NCI-H1417 (cell line): ENCODE data around the gene PPP2R5B.

Experiments
- DNase-seq, 3 experiments: peaks; one replicate each; lab custom pipeline; 2025; lab: John Stamatoyannopoulos, UW

Gene PPP2R5B

DNA sequence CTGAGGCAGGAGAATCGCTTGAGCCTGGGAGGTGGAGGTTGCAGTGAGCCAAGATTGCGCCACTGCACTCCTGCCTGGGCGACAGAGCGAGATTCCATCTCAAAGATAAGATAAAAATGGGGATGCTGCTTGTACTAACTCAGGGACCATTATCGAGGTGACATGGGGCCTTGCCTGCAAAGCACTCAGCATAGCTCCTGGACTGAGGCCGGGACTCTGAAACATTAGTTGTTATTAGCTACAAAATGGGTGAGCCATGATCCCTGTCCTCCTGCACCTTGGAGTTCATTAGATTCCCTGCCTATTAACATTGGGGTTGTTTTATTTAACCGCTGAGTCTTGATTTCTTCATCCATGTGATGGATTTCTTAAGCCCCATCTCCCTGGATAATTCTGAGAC, 5.1 kb downstream of the PPP2R5B start:
- no peak for DNase-seq

DNA sequence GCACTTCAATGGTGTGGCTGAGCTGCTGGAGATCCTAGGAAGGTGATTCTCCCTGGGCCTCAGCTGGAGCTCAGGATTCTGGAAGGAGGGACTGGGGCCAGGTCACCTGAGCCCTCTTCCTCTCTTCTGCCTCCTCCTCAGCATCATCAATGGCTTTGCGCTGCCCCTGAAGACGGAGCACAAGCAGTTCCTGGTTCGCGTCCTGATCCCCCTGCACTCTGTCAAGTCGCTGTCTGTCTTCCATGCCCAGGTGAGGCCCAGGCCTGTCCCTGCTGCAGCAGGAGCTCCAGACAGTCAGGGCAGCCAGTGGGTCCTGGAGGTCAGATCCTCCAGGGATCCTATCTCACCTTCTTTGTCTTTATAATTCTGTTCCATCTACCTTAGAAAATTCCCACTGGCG, 5.9 kb downstream of the PPP2R5B start:
- no peak for DNase-seq

DNA sequence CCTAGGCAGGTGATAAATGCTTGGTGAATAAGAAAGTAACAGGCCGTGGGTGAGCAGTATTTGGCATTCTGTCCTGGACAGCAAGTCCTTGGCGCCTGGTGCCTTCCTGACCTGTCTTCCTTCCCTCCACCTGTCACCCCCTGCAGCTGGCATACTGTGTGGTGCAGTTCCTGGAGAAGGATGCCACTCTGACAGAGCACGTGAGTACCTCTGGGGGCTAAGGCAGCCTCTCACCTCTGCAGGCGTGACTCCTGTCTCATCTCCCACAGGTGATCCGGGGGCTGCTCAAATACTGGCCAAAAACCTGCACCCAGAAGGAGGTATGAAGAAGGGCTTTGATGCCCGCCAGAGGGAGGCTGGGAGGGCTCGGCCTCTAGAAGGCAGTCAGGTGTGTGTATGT, 6.8 kb downstream of the PPP2R5B start:
- DNase-seq = no peak

DNA sequence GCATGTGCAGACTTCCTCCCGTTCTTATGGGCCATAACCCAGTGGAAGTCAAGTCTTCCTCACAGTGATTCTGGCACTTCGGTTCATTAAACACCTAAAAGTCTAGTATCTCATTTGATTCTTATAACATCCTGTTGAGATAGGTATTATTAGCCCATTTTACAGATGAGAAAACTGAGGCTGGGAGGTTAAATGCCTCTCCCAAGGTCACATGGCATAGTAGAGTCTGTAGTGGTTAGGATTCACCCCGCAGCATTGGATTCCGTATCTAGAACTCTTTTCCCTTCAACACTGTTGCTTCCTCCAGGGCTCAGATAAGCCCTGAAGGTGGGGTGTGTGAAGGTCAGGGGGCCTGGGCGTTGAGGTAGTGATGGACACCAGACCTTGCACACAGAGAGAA, 7.8 kb downstream of the PPP2R5B start:
- DNase-seq = no peak

DNA sequence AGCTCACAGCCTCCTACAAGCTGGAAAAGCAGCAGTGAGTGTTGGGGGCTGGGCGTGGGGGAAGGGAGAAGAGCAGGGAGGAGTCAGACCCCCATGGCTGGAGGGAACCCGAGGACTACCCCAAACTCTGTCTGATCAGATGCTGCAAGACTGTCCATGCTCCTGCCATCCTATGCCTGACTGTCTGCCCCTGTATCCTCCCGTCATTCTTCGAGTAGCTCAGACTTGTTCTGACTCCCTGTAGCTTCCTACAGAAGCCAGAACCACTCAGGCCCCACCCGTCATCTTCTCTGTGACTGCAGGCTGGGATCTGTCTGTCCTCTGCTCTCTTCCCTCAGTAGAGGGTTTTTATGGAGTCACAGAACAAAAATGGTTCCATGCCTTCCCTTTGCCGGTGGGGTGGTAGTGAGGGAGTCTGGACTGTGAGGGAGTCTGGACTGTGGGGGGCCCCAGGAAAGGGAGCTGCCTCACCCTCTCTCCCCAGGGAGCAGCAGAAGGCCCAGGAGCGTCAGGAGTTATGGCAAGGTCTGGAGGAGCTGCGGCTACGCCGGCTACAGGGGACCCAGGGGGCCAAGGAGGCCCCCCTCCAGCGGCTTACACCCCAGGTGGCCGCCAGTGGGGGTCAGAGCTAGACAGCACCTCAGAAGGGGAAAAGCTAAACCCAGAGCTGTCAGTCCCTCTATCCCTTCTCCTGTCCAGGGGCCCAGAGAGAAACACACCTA, 8.9 kb downstream of the PPP2R5B start:
- no peak for DNase-seq

DNA sequence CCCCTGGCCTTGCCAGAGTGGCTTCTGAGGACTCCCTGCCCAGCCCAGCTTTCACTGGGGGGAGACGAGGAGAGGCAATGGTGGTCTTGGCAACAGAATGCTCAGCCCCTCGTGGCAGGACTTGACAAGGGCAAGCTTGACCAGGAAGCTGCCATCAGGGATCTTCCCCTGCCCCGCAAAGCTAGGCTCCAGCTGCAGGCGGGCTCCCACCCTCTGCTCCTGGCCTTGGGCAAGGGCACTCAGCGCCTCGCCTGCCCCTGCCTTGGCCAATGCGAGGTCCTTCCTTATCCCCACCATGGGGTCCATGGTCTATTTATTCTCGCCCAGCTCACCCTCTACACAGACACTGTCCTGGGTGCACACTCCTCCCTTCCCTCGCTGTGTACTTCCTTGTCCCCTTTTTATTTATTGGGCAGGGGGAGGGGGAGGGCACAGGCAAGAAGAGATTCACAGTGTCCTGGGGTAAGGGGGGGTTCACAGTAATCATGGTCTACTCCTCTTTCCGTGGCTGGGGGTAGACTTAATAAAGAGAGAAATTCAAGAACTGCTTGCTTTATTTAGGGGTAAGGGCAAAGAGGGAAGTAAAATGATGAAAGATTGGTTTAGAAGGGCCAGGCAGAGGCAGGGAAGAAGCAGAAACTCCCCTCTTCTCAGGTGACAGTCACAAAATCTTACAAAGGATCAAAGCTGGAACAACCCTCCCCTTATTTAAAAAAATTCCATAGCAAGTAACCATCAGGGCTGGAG, 9.6 kb downstream of the PPP2R5B start:
- DNase-seq = no peak

DNA sequence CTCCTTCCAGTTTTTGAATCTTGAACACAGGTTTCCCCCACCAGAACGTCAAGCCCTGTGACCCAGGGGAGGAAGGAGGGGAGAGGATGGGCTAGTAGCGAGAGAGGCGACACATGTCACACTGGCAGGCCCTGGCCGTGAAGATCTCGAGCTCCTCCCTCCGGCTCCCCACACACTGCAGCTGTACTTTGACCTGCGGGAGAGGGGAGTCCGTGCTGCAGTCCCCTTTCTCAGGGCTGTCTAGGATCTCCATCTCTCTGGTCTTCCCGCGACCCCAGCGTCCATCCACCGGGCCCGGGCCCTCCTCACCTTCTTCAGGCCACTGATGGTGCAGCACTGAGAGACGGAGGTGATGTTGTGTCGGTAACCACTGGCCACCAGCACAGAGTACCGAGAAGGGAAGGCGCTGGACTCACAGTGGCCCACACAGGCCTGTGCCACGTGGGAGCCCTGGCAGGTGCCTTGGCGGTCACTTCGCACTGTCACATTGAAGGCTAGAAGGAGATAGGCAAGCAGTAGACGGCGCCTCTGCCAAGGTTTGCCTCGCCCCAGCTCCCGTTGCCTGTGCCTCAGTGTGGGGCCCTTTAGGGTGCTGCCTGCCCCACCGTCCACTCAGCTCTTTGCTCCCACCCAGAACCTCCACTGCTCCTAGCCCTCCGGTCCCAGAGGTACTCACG, 10.3 kb downstream of the PPP2R5B start:
- DNase-seq = no peak

DNA sequence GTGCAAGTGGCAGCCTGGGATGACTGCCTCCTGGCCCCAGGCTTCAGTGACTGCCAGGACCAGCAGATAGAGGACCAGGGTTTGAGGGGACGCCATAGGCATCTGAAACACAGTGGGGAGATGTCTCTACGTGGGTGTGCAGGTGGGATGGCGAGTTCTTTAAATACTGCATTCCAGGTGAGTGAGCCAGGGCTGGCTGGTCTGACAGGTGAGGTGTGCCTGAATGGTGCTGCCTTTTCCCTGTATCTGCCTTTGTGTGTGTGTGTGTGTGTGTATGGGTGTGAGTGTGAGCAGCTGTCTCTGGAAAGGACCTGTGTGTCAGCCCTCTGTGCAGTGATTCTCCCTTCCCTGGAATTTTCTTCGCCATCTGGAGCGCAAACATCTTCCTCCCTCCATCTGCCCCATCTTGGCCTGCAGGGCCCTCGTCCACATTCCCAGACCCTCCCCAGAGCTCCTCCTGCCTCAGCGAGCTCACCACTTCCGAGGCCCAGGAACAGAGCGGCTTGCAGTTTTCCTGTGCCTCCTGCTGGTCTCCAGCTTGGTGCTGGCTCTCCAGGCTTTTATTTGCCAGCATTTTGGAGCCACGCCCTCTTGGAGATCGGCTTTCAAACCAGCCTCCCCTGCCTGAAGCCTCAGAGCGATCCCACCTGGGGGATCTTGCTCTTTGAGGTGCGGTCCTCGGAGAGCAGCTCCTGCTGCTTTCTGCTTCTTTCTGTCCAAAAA, 11.0 kb downstream of the PPP2R5B start, which contains the start of gene GPHA2:
Gene GPHA2, minus strand, starts transcription at position 535 of the 723 bp plus-strand sequence. Its CDS starts 433 bp downstream, at position 102.
- DNase-seq = peak in 1 of 3 experiments; percentile 75

DNA sequence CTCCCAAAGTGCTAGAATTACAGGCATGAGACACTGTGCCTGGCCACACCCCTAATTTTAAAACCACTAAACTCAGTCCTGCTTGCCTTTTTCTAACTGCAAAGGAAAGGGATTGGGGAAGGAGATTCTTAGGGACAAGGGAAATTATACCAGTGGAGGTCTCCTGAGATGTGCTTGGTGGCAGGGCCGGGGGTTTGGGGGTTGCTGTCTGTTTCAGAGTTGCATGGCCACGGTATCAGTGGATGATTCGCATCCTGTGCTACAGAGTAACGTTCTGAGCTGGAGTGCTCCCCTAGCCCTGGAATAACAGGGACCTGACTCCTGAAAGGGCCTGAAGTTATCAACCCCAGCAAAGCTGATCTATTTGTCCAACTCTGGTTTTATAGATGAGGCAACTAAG, 12.1 kb downstream of the PPP2R5B start:
- no peak for DNase-seq

DNA sequence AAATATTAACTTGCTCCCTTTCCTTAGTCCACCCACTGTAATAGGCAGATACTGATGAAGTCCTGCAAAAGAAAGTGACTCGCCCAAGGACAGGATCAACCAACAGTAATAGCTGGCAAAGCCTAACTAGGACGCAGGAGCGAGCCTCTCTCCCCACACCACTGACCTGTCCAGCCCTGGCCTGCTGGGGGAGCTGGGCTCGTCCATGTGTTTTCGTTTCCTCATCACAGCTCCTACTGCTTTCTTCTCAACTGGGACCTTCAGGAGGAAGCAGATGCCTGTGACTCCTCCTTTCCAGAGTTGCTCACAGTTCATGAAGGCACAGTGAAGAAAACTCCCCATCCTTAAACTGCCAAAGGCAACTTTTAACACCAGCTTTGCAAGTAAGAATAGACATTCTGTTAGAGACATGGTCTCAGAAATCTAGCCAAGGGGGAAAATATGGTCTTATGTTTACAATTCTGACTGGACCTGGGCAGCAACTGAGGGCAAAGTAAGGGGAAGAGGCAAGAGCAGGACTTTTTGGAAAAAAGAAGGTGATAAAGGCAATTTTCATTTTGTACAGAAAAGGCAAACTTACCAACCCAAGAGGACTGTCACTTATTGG, 22.8 kb downstream of the PPP2R5B start:
- DNase-seq = no peak

DNA sequence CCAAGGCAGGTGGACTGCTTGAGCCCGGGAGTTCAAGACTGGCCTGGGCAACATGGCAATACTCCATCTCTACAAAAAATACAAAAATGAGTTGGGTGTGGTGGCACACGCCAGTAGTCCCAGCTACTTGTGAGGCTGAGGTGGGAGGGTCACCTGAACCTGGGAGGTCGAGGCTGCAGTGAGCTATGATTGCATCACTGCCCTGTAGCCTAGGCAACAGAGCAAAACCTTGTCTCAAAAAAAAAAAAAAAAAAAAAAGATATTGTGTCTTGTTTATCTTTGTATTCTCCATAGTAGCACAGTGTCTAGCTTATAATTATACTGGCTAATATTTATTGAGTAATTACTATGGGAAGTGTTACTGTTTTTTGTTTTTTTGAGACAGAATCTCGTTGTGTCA, 27.0 kb downstream of the PPP2R5B start:
- DNase-seq = peak in 1 of 3 experiments; percentile 35

DNA sequence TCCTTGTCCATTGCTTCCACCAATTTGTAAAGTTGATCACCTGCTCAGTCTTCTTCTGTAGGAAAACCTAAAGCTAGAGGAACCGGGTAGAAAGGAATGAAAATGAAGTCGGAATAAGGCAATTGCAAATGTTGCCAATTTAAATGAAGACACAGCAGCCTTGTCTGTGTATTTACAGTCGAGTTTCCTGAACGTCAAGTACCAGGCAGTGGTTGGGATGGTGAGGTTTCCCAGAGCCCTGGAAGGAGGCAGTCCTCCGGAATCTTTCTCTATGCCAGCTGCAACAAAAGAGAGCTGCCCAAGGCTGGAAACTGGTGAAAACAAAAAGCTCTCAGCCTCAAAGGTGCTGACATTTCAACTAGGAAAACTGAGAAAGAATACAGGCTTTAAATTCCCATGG, 29.7 kb downstream of the PPP2R5B start:
- DNase-seq = no peak

DNA sequence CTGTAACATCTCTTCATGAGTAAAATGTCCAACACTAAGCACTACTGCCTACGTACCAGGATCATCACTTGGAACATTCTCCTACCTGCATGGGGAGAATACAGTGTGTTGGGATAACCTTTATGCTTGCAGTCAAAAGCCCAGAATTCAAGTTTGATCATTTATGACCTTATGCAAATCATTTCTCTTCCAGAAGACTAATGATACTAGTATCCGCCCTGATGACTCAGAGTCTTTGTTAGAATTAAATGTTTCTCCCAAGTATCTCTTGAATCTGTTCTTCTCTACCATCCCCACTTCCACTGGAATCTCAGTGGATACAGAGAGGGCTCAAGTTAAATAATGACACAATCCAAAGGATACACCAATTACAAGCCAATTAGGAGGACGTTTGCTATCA, 35.0 kb downstream of the PPP2R5B start:
- DNase-seq = no peak

DNA sequence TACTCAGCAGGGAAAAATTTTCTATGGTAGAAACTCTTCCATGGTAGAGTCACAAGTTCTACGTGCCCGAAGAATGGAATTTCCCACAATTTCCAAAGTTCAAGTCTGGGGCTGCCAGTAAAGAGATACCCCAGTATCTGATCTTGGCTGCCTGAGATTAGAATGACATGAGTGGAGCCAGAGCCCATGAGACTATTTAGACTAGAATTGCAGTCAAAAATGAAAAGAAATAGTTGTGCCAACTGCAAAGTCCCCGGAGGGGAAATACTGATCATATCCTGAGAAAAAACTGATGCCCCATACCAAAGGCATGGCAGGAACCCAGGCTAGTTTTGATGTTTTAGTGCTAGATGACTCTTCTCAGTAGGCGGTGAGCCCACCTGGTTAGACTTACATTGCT, 36.2 kb downstream of the PPP2R5B start:
- no peak for DNase-seq

DNA sequence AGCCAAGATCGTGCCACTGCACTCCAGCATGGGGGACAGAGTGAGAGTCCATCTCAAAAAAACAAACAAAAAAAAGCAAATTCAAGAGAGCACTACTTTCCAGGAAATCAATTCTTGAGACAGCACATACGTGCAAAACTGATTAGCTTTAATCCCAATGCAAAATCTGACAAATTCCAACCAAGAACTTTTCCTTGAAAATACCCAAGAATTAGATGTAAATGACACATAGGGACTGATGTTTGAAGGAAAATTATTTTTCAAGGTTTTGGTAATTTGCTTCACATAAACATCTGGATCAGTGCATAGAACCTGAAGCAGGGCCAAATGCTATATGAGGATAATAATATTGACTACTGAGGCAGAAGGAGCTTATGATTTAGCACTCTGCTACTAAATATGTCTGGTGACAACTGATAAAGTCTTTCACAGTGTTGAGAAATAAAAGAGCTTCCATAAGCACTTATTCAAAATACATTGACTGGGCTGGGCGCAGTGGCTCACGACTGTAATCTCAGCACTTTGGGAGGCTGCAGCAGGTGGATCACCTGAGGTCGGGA, 38.7 kb downstream of the PPP2R5B start:
- DNase-seq = no peak

DNA sequence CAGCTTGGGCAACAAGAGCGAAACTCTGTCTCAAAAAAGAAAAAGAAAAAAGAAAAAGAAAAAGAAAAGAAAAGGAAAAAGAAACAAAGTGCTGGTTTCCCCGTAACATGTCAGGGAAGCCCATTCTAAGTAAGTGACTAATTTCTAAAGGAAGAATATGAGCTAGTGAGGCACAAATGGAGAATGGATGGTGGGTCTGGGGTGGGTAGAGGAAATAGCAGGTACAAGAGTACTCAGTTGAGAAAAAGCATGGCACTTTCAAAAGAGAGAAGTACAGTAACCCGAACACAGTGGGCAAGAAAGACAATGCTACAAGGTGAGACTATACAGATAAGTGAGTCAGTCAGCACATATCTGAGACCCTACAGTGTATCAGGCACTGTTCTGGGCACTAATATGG, 42.9 kb downstream of the PPP2R5B start:
- no peak for DNase-seq

DNA sequence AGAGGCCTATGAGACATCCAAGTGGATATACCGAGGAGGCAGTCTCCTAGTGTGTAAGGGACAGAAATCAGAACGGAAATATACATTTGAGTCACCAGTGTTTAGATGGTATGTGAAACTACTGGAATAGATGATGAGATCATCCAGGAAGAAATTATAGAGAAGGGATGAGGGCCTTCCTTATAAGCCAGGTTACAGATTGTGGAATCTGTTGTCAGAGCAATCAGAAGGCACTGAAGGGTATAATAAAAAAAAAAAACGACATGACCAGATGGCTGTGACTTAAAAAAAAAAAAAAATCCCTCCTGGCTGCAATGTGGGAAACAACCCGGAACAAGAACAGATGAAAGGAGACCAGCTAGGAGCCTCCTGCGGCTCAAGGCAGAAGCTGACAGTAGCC, 44.7 kb downstream of the PPP2R5B start:
- no peak for DNase-seq

DNA sequence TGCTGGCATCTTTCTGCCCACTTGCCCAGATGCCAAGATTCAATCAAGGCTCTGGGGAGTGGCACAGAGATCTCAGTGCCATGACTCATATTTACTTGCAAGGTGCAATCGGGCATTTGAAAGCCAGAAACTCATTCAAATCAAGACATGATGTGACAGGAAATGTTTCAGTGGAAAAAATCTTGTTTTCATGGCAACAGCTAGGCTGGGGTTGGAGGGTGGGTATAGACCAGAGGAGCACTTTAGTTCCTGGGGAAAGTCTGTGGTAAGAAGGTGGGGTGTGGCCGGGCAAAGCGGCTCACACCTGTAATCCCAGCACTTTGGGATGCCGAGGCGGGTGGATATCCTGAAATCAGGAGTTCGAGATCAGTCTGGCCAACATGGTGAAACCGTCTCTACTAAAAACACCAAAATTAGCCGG, 46.3 kb downstream of the PPP2R5B start:
- DNase-seq = no peak

DNA sequence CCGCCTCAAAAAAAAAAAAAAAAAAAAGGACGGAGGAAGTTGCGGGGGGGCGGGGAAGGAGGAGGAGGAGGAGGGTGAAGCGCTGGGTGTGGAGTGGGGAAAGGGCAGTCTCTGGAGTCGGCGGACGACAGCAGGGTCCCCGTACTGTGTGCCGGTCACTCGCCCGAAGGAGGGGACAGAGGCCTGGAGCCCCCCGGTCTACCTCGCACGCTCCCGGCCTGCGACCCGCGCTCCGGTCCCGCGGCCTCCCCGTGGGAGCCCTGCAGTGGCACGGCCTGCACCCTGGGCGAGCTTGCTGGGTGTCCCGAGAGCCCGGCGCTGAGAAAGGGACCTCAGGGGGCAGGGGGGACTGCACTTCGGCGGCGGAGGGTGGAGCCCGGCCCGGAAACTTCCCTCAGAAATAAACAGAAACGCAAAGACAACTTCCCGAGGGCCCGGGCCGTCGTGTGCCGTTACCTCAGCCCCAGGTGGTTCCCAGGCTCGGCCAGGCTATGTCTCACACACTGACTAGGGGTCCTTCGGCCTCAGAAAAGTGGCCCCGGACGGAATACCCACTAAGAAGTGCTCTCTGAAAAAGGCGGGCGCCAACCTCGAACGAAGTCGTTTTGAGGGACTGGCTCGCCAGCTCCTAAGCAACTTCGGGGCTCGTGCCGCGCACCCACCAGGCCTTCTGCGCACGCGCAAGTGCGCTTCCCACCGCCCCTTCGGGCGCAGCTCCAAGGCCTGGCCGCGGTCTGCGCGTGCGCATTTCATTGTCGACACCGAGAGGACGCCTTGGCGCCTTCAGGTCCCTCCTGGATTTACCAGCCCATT, 47.1 kb downstream of the PPP2R5B start, which contains the start of gene MAJIN:
Gene MAJIN, minus strand, starts transcription at position 688 of the 813 bp plus-strand sequence. CDS start 12,703 bp downstream, outside the sequence.
- no peak for DNase-seq

DNA sequence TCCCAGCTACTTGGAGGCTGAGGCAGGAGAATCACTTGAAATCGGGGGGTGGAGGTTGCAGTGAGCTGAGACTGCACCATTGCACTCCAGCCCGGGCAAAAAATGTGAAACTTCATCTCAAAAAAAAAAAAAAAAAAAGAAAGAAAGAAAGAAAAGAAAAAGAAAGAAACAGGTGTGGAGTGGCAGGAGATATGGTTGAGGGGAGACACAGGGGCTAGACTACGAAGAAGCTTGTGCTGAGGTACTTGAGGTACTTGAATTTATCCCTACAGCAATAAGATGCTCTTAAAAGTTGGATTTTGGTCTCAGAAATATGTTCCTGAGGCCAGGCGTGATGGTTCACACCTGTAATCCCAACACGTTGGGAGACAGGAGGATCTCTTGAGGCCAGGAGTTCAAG, 49.6 kb downstream of the PPP2R5B start:
- DNase-seq = no peak

DNA sequence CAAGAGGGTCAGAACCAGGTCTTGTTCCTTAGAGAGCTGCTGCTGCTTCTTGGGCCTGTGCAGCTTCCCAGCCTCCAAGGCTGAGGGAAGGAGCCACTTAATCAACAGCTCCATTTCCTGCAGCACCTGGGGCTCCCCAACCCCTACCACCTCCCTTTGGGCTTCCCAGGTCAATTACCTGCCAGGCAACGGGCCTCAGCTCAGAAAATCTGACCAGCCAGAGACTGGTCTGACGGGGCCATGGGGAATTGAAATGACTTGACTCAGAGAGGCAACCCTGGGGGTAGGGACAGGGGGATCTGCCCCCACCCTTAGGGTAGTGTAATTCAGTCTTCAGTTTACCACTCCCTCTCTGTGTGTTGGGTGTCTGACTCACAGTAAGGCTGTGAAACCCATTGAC, 52.2 kb downstream of the PPP2R5B start:
- DNase-seq = no peak
